Suprapubic skin (tissue), 4 donors: ENCODE results near the gene DUSP6.

Experiments
- CTCF ChIP-seq, 2 donors: fragments of 200-600 bp in 1 of 2; fragments of 450-650 bp in 1 of 2; sonication (generic) in 1 of 2; IDR thresholded peaks; one replicate each; pipeline ENCODE4 v1.5.1; 2016 to 2019; ENCODE audit warnings: antibody characterized with exemption in 2 of 2, mild to moderate bottlenecking in 1 of 2, moderate library complexity in 1 of 2
- EP300 ChIP-seq: sonication (generic); formaldehyde crosslinking; IDR thresholded peaks from one replicate; pipeline ENCODE4 v1.6.1; 2017; ENCODE audit warnings: antibody characterized with exemption
- POLR2A ChIP-seq, 2 donors: fragments of 450-650 bp; IDR thresholded peaks; one replicate each; pipeline ENCODE4 v1.6.1; 2017; ENCODE audit warnings: antibody characterized with exemption in 2 of 2, mild to moderate bottlenecking in 2 of 2, moderate library complexity in 2 of 2
- POLR2AphosphoS5 ChIP-seq, 3 donors: sonication (generic); formaldehyde crosslinking; IDR thresholded peaks; one replicate each; pipeline ENCODE4 v1.6.1; 2017; ENCODE audit warnings: antibody characterized with exemption in 3 of 3

GRCh38 chr12:89364058-89364457, 11.8 kb upstream of the DUSP6 start:
- TF ChIP-seq CTCF (IDR thresholded peaks at IDR 0.05) (no peak), EP300 (no peak), POLR2A (IDR thresholded peaks at IDR 0.05) (no peak), POLR2AphosphoS5 (IDR thresholded peaks at IDR 0.05) (no peak)
